OCI-LY7 (cell line): ENCODE data around the gene AZGP1. TPM values are rescaled to one million over a fixed set of nuclear protein-coding genes. Genes with fewer than 3 reads are reported as not detected.
"Not testable (repeated sequence)": the region's sequence is repeated elsewhere in the genome, so short reads cannot be mapped to it uniquely, and the experiment has no call there.

ENCODE experiments used
- BruUV-seq: library from RNA; stranded (reverse); fragments of 400-500 nt; replicated peaks from 2 replicates; lab custom pipeline; 2021; lab: Mats Ljungman, UMichigan
- CTCF ChIA-PET: fragments of 300-600 bp; sonication (Branson Sonifier 250); formaldehyde crosslinking; loops from one replicate; lab custom pipeline; 2022; ENCODE audit warnings: antibody characterized with exemption; ENCODE audit not compliant: unreplicated experiment; lab: Charles Lee
- POLR2A ChIA-PET: fragments of 300-600 bp; sonication (Branson Sonifier 250); formaldehyde crosslinking; loops from one replicate; lab custom pipeline; 2022; ENCODE audit warnings: antibody characterized with exemption; lab: Charles Lee
- DNase-seq: peaks from one replicate; pipeline ENCODE4 v3.0.0-alpha.2; 2015; ENCODE audit warnings: low spot score
- H2AFZ ChIP-seq: fragments of 200-600 bp; sonication (generic), shearing (Covaris generic); 2 replicates; pipeline ENCODE4 v1.6.1; 2014; ENCODE audit warnings: mild to moderate bottlenecking, antibody characterized with exemption, low read length, moderate library complexity
- H3K27ac ChIP-seq: fragments of 200-600 bp; sonication (generic); 2 replicates; pipeline ENCODE4 v1.5.1; 2014; ENCODE audit warnings: mixed run types, low read depth, mild to moderate bottlenecking, moderate library complexity, low read length, inconsistent platforms; ENCODE audit not compliant: poor library complexity, severe bottlenecking
- H3K36me3 ChIP-seq: fragments of 200-600 bp; sonication (generic); 2 replicates; pipeline ENCODE4 v1.6.1; 2014; ENCODE audit warnings: mild to moderate bottlenecking, antibody characterized with exemption, low read length, moderate library complexity, mixed read lengths; ENCODE audit not compliant: insufficient read depth
- H3K4me1 ChIP-seq: fragments of 200-600 bp; sonication (generic); 2 replicates; pipeline ENCODE4 v1.5.1; 2014; ENCODE audit warnings: mild to moderate bottlenecking, low read length; ENCODE audit not compliant: insufficient read depth, poor library complexity, severe bottlenecking
- H3K4me2 ChIP-seq: fragments of 200-600 bp; sonication (generic); 2 replicates; pipeline ENCODE4 v1.6.1; 2014; ENCODE audit warnings: mild to moderate bottlenecking, low read length
- H3K4me3 ChIP-seq: fragments of 200-600 bp; sonication (generic); 2 replicates; pipeline ENCODE4 v1.5.1; 2014; ENCODE audit warnings: mild to moderate bottlenecking, low read depth, low read length; ENCODE audit not compliant: poor library complexity, severe bottlenecking
- H3K79me2 ChIP-seq: fragments of 200-600 bp; sonication (generic); 2 replicates; pipeline ENCODE4 v1.6.1; 2016; ENCODE audit warnings: low read depth, mild to moderate bottlenecking, low read length, moderate library complexity, mixed read lengths; ENCODE audit not compliant: insufficient read depth
- H3K9me2 ChIP-seq: fragments of 200-600 bp; sonication (generic); 2 replicates; pipeline ENCODE4 v1.6.1; 2016; ENCODE audit warnings: mild to moderate bottlenecking, low read length, mixed read lengths; ENCODE audit not compliant: insufficient read depth
- H3K9me3 ChIP-seq: fragments of 200-600 bp; sonication (generic); 2 replicates; pipeline ENCODE4 v1.6.1; 2014; ENCODE audit warnings: mild to moderate bottlenecking, mixed run types, low read length, mixed read lengths
- H4K20me1 ChIP-seq: fragments of 200-600 bp; sonication (generic); 2 replicates; pipeline ENCODE4 v1.6.1; 2014; ENCODE audit warnings: mild to moderate bottlenecking, antibody characterized with exemption, low read length, moderate library complexity, mixed read lengths; ENCODE audit not compliant: insufficient read depth
- CTCF ChIP-seq: fragments of 200-600 bp; sonication (generic); conservative IDR thresholded peaks from 2 replicates; pipeline ENCODE4 v1.5.1; 2014; ENCODE audit warnings: mild to moderate bottlenecking, antibody characterized with exemption, low read length, moderate library complexity, mixed read lengths
- EZH2phosphoT487 ChIP-seq: fragments of 200-600 bp; sonication (generic); IDR thresholded peaks from 2 replicates; pipeline ENCODE4 v1.6.1; 2018; ENCODE audit warnings: low read depth, borderline replicate concordance, mild to moderate bottlenecking, mixed run types, antibody characterized with exemption, low read length, moderate library complexity, mixed read lengths
- intact Hi-C: fragments of 100-400 bp; cut with micrococcal nuclease; formaldehyde crosslinking; loops from one replicate; pipeline ENCODE4 v1.10.0; 2022; ENCODE audit not compliant: unreplicated experiment
- total RNA-seq, 2 experiments: library from RNA; depleted of rRNA in 1 of 2; stranded (reverse); fragments of >200 nt in 1 of 2; shearing (Covaris generic) in 1 of 2; gene quantifications; 2 replicates each; pipeline ENCODE4 v1.2.3, GENCODE V29; 2014 to 2022

Gene AZGP1
- total RNA-seq, 2 experiments from 2014 or later = 0.60 to 0.89 TPM

GRCh38 chr7:100013328-100013676 is 37.5 kb upstream of the AZGP1 start:
- peaks cover 6% of the 10 kb centered on the region; the same call in 1 of the 2 replicates for H3K36me3 ChIP-seq
- DNase-seq = peak; percentile 17
- H3K9me2 ChIP-seq = no peaks in the 10 kb centered on the region
- ChIA-PET POLR2A (no interaction called here), CTCF (no interaction called here)
- no peaks in the 10 kb centered on the region for H3K9me3 ChIP-seq
- H2AFZ ChIP-seq = peak overlapping the region; percentile 64
- no TSS peak for BruUV-seq
- H3K79me2 ChIP-seq = peaks cover 27% of the 10 kb centered on the region
- intact Hi-C loops = no loop called here
- H4K20me1 ChIP-seq = peaks cover 14% of the 10 kb centered on the region; the same call in 1 of the 2 replicates
- no peak overlapping the region for H3K4me2 ChIP-seq
- no peak for TF ChIP-seq CTCF
- TF ChIP-seq EZH2phosphoT487 = no peak
- no peak overlapping the region for H3K4me3 ChIP-seq
- peaks cover 20% of the 10 kb centered on the region for H3K4me1 ChIP-seq
- H3K27ac ChIP-seq = no peak overlapping the region

- BruUV-seq, H3K36me3 ChIP-seq, intact Hi-C loops, H3K4me3 ChIP-seq, CTCF ChIA-PET, H3K4me2 ChIP-seq, H3K9me2 ChIP-seq, H3K27ac ChIP-seq, DNase-seq, H3K9me3 ChIP-seq: not testable (repeated sequence)
- H3K4me1 ChIP-seq = peaks cover 20% of the 10 kb centered on the region
- POLR2A ChIA-PET = interaction anchor here (0.6 kb wide), 1 partner anchor 70 kb away, joined by 5 read pairs; no protein-coding TSS in a partner anchor
- H3K79me2 ChIP-seq = peaks cover 21% of the 10 kb centered on the region
- H4K20me1 ChIP-seq = peaks cover 13% of the 10 kb centered on the region; the same call in 1 of the 2 replicates
- H2AFZ ChIP-seq = peak overlapping the region; percentile 64; the same call in 1 of the 2 replicates
These were observed 36.8 kb upstream of the AZGP1 start for GRCh38 chr7:100012385-100013327.

- no peak for DNase-seq
- no TSS peak for BruUV-seq
- Histone ChIP-seq H2AFZ (no peak overlapping the region), H3K4me2 (no peak overlapping the region), H3K79me2 (peaks cover 9% of the 10 kb centered on the region), H3K4me3 (no peak overlapping the region), H3K36me3 (no peaks in the 10 kb centered on the region), H3K4me1 (peaks cover 15% of the 10 kb centered on the region), H3K27ac (no peak overlapping the region), H4K20me1 (peaks cover 5% of the 10 kb centered on the region; the same call in 1 of the 2 replicates), H3K9me3 (no peaks in the 10 kb centered on the region), H3K9me2 (no peaks in the 10 kb centered on the region)
- intact Hi-C loops = no loop called here
- CTCF ChIA-PET = no interaction called here
- POLR2A ChIA-PET = interaction anchor here (0.6 to 0.7 kb wide), 3 partner anchors 51 to 172 kb away, joined by 3 to 4 read pairs (median 4); no protein-coding TSS in a partner anchor
- TF ChIP-seq CTCF = no peak
- TF ChIP-seq EZH2phosphoT487 = no peak
These were observed 35.7 kb upstream of the AZGP1 start for GRCh38 chr7:100011516-100011915.
